HL-60 (cell line): ENCODE data around the gene CNGA4.

Source experiments
- CTCF ChIP-seq: IDR thresholded peaks from one replicate; pipeline ENCODE4 v1.5.1; 2011; ENCODE audit warnings: low read length, control low read depth, inconsistent platforms; ENCODE audit not compliant: insufficient read depth
- POLR2AphosphoS5 ChIP-seq: IDR thresholded peaks from 2 replicates; pipeline ENCODE4 v1.6.1; 2012; ENCODE audit warnings: low read depth
- REST ChIP-seq: IDR thresholded peaks from 2 replicates; pipeline ENCODE4 v1.6.1; 2012; ENCODE audit warnings: low read depth; ENCODE audit not compliant: insufficient replicate concordance
- SPI1 ChIP-seq: IDR thresholded peaks from 2 replicates; pipeline ENCODE4 v1.6.1; 2012; ENCODE audit warnings: low read depth, mild to moderate bottlenecking, borderline replicate concordance

- TF ChIP-seq CTCF: no peak
- no peak for TF ChIP-seq REST
- no peak for TF ChIP-seq POLR2AphosphoS5
- no peak for TF ChIP-seq SPI1
Measured at GRCh38 chr11:6232899-6233298, 6.0 kb upstream of the CNGA4 start.
